Measurements from ENCODE around the gene ATG9B.

Gene ATG9B

DNA sequence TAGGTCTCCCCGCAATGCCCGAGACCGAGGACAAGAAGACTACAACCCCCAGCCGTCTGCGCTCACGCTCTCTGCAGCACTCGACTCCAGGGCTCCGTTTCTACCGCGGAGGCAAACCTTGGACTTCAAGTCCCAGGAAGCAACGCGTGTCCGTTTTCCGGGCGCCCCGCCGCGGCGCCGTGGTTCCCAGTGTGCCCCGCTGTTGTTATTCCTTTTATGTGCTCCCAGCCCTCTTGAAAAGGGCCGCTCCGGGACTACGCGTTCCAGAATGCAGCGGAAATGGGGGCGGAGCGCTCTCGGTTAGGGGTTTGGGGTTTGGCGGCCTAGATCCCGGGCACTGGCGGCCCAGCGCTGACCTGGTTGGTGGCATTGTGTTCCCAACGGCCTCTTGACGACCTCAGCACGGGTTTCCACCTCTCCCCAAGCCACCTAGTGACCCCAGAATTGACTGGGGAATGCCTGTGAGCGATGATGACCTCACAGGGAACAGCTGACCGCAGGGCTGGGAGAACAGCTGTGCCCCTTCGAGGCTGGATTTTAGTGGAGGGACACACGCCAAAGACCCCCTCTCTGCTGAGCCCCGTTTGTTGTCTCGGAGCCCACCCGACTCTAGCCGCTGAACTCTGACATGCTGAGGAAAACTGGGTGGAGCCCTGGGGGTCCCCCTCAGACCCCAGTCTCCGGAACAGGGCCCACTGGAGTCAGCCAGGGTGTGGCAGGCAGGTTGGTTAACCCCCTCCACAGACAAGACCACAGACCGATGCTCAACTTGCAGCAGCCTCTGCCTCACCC, 33.9 kb upstream of the ATG9B start:
- ATAC-seq, result peak; percentile 91
- TF ChIP-seq ZNF8 (CRISPR knock-in tag; IDR thresholded peaks at IDR 0.05), result no peak
- TF ChIP-seq PPARA (CRISPR knock-in tag; IDR thresholded peaks at IDR 0.05; ENCODE audit: borderline replicate concordance), result no peak
- TF ChIP-seq ZNF565 (CRISPR knock-in tag; conservative IDR thresholded peaks at IDR 0.05; ENCODE audit: low read depth), result no peak
- TF ChIP-seq OSR1 (CRISPR knock-in tag; IDR thresholded peaks at IDR 0.05), result no peak
- no peak for TF ChIP-seq TOX (CRISPR knock-in tag; IDR thresholded peaks at IDR 0.05; ENCODE audit: borderline replicate concordance)
- TF ChIP-seq, protein P1, sequence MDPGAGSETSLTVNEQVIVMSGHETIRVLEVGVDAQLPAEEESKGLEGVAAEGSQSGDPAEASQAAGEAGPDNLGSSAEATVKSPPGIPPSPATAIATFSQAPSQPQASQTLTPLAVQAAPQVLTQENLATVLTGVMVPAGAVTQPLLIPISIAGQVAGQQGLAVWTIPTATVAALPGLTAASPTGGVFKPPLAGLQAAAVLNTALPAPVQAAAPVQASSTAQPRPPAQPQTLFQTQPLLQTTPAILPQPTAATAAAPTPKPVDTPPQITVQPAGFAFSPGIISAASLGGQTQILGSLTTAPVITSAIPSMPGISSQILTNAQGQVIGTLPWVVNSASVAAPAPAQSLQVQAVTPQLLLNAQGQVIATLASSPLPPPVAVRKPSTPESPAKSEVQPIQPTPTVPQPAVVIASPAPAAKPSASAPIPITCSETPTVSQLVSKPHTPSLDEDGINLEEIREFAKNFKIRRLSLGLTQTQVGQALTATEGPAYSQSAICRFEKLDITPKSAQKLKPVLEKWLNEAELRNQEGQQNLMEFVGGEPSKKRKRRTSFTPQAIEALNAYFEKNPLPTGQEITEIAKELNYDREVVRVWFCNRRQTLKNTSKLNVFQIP (CRISPR knock-in tag; IDR thresholded peaks at IDR 0.05; ENCODE audit: borderline replicate concordance, low read depth), result no peak
- TF ChIP-seq, protein P2, sequence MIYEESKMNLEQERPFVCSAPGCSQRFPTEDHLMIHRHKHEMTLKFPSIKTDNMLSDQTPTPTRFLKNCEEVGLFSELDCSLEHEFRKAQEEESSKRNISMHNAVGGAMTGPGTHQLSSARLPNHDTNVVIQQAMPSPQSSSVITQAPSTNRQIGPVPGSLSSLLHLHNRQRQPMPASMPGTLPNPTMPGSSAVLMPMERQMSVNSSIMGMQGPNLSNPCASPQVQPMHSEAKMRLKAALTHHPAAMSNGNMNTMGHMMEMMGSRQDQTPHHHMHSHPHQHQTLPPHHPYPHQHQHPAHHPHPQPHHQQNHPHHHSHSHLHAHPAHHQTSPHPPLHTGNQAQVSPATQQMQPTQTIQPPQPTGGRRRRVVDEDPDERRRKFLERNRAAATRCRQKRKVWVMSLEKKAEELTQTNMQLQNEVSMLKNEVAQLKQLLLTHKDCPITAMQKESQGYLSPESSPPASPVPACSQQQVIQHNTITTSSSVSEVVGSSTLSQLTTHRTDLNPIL (CRISPR knock-in tag; IDR thresholded peaks at IDR 0.05; ENCODE audit: low read depth), result 0 out of 2 replicates have a peak, but pooled peaks have one; percentile 23
- TF ChIP-seq, protein P3, sequence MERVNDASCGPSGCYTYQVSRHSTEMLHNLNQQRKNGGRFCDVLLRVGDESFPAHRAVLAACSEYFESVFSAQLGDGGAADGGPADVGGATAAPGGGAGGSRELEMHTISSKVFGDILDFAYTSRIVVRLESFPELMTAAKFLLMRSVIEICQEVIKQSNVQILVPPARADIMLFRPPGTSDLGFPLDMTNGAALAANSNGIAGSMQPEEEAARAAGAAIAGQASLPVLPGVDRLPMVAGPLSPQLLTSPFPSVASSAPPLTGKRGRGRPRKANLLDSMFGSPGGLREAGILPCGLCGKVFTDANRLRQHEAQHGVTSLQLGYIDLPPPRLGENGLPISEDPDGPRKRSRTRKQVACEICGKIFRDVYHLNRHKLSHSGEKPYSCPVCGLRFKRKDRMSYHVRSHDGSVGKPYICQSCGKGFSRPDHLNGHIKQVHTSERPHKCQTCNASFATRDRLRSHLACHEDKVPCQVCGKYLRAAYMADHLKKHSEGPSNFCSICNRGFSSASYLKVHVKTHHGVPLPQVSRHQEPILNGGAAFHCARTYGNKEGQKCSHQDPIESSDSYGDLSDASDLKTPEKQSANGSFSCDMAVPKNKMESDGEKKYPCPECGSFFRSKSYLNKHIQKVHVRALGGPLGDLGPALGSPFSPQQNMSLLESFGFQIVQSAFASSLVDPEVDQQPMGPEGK (CRISPR knock-in tag; IDR thresholded peaks at IDR 0.05; ENCODE audit: borderline replicate concordance), result no peak
- no peak for TF ChIP-seq ZC3H10 (CRISPR knock-in tag; IDR thresholded peaks at IDR 0.05)
- TF ChIP-seq, protein P4, sequence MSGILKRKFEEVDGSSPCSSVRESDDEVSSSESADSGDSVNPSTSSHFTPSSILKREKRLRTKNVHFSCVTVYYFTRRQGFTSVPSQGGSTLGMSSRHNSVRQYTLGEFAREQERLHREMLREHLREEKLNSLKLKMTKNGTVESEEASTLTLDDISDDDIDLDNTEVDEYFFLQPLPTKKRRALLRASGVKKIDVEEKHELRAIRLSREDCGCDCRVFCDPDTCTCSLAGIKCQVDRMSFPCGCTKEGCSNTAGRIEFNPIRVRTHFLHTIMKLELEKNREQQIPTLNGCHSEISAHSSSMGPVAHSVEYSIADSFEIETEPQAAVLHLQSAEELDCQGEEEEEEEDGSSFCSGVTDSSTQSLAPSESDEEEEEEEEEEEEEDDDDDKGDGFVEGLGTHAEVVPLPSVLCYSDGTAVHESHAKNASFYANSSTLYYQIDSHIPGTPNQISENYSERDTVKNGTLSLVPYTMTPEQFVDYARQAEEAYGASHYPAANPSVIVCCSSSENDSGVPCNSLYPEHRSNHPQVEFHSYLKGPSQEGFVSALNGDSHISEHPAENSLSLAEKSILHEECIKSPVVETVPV (CRISPR knock-in tag; IDR thresholded peaks at IDR 0.05), result peak; percentile 52; the same call in 1 of the 2 replicates
- no peak for TF ChIP-seq RARB (CRISPR knock-in tag; IDR thresholded peaks at IDR 0.05)
- no peak for TF ChIP-seq ESRRG (CRISPR knock-in tag; IDR thresholded peaks at IDR 0.05)
- TF ChIP-seq, protein P5, sequence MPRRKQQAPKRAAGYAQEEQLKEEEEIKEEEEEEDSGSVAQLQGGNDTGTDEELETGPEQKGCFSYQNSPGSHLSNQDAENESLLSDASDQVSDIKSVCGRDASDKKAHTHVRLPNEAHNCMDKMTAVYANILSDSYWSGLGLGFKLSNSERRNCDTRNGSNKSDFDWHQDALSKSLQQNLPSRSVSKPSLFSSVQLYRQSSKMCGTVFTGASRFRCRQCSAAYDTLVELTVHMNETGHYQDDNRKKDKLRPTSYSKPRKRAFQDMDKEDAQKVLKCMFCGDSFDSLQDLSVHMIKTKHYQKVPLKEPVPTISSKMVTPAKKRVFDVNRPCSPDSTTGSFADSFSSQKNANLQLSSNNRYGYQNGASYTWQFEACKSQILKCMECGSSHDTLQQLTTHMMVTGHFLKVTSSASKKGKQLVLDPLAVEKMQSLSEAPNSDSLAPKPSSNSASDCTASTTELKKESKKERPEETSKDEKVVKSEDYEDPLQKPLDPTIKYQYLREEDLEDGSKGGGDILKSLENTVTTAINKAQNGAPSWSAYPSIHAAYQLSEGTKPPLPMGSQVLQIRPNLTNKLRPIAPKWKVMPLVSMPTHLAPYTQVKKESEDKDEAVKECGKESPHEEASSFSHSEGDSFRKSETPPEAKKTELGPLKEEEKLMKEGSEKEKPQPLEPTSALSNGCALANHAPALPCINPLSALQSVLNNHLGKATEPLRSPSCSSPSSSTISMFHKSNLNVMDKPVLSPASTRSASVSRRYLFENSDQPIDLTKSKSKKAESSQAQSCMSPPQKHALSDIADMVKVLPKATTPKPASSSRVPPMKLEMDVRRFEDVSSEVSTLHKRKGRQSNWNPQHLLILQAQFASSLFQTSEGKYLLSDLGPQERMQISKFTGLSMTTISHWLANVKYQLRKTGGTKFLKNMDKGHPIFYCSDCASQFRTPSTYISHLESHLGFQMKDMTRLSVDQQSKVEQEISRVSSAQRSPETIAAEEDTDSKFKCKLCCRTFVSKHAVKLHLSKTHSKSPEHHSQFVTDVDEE (CRISPR knock-in tag; IDR thresholded peaks at IDR 0.05), result no peak; the same call in 1 of the 2 replicates
- TF ChIP-seq ZNF70 (CRISPR knock-in tag; IDR thresholded peaks at IDR 0.05), result no peak
- TF ChIP-seq BACH2 (CRISPR knock-in tag; IDR thresholded peaks at IDR 0.05; ENCODE audit: borderline replicate concordance), result no peak
- TF ChIP-seq ARNTL (CRISPR knock-in tag; IDR thresholded peaks at IDR 0.05; ENCODE audit: borderline replicate concordance, low read depth), result no peak
- TF ChIP-seq ZFP3 (CRISPR knock-in tag; IDR thresholded peaks at IDR 0.05), result peak; percentile 52; the same call in 1 of the 2 replicates
- no peak for TF ChIP-seq SNAI2 (CRISPR knock-in tag; IDR thresholded peaks at IDR 0.05)
- no peak for TF ChIP-seq TCF4 (CRISPR knock-in tag; IDR thresholded peaks at IDR 0.05; ENCODE audit: borderline replicate concordance)
- no peak for TF ChIP-seq ZFP30 (CRISPR knock-in tag; IDR thresholded peaks at IDR 0.05)
- TF ChIP-seq GLIS3 (CRISPR knock-in tag; IDR thresholded peaks at IDR 0.05), result no peak
- TF ChIP-seq CSDC2 (CRISPR knock-in tag; IDR thresholded peaks at IDR 0.05), result 0 out of 2 replicates have a peak, but pooled peaks have one; percentile 51
- TF ChIP-seq ISL1 (CRISPR knock-in tag; IDR thresholded peaks at IDR 0.05), result no peak

DNA sequence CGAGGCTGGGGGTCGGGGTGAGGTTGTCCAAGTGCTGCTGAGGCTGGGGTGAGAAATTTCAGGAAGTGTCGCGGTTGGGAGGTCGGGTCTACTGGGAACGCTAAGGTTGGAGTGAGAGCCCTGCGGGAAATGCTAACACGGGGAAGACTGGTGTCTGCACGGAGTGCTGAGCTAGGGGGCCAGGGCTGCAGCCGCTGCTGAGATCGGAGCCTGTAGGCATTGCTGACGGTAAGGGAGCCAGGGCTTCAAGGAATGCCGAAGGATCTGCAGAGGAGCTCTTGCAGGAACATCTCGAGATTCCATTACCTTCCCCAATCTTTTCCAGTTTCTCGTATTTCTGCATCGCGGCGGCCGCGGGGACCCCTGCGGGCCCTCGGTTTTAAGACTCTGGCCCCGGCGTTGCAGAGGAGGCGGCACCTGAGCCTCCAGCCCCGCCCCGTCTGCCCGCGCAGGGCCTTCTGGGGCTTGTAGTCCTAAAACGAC, 33.3 kb upstream of the ATG9B start, which contains the start of gene CDK5:
TSS of gene CDK5 (minus strand) at position 392 of the 483 bp plus-strand sequence. CDS start at position 343, 49 bp downstream.
- peak; percentile 34 for ATAC-seq

More for the DNA sequence above, 33.3 kb upstream of the ATG9B start, which contains the start of gene CDK5:
- TF ChIP-seq, protein P5 (CRISPR knock-in tag; IDR thresholded peaks at IDR 0.05), result no peak
- TF ChIP-seq, protein P1 (CRISPR knock-in tag; IDR thresholded peaks at IDR 0.05; ENCODE audit: borderline replicate concordance, low read depth), result no peak
- no peak for TF ChIP-seq ESRRG (CRISPR knock-in tag; IDR thresholded peaks at IDR 0.05)
- no peak for TF ChIP-seq ARNTL (CRISPR knock-in tag; IDR thresholded peaks at IDR 0.05; ENCODE audit: borderline replicate concordance, low read depth)
- TF ChIP-seq, protein P4 (CRISPR knock-in tag; IDR thresholded peaks at IDR 0.05), result no peak

Data from SK-N-SH treated with all-trans-retinoic acid at 6 μM for 48 hours (cell line).